ENCODE measurements around the gene GRK1. TPM values are rescaled to one million over a fixed set of nuclear protein-coding genes. Genes with fewer than 3 reads are reported as not detected.

The GRK1 gene
- polyA plus RNA-seq, 3 donors = not detected

- 69 to 72% (median 71%) methylated on average over 2 of the region's 2 CpGs for whole genome bisulfite sequencing, 3 donors
- H3K27ac ChIP-seq (ENCODE audit: low read depth, low read length) = no peak overlapping the region
Observed at GRCh38 chr13:113762075-113762474, 95.1 kb downstream of the GRK1 start.

GRCh38 chr13:113762538-113762937 is 95.5 kb downstream of the GRK1 start:
- H3K27ac ChIP-seq (ENCODE audit: low read depth, low read length) = no peak overlapping the region
- 74 to 89% (median 86%) methylated on average over 11 of the region's 11 CpGs for WGBS, 3 donors

GRCh38 chr13:113763254-113763653 is 96.2 kb downstream of the GRK1 start:
- H3K27ac ChIP-seq (ENCODE audit: low read depth, low read length) = no peak overlapping the region
- WGBS, 3 donors = 82 to 87% (median 86%) methylated on average over 13 of the region's 13 CpGs

GRCh38 chr13:113763961-113764792 is 97.2 kb downstream of the GRK1 start:
- WGBS, 3 donors = 82 to 86% (median 86%) methylated on average over 24 to 25 of the region's 25 CpGs
- no peak overlapping the region for H3K27ac ChIP-seq (ENCODE audit: low read depth, low read length)

- H3K27ac ChIP-seq (ENCODE audit: low read depth, low read length) = no peak overlapping the region
- WGBS, 3 donors = 83 to 90% (median 88%) methylated on average over 19 of the region's 19 CpGs
Observed at GRCh38 chr13:113764793-113765563, 98.0 kb downstream of the GRK1 start.

- 64 to 73% (median 68%) methylated on average over 4 of the region's 4 CpGs for WGBS, 3 donors
- no peak overlapping the region for H3K27ac ChIP-seq (ENCODE audit: low read depth, low read length)
Observed at GRCh38 chr13:113765564-113765910, 98.5 kb downstream of the GRK1 start.

GRCh38 chr13:113766035-113766800 is 99.2 kb downstream of the GRK1 start:
- H3K27ac ChIP-seq (ENCODE audit: low read depth, low read length) = no peak overlapping the region
- 78 to 87% (median 86%) methylated on average over 30 of the region's 30 CpGs for WGBS, 3 donors

GRCh38 chr13:113767366-113767765 is 100.3 kb downstream of the GRK1 start:
- 78 to 90% (median 84%) methylated on average over 2 of the region's 2 CpGs for WGBS, 3 donors
- no peak overlapping the region for H3K27ac ChIP-seq (ENCODE audit: low read depth, low read length)

- 88 to 95% (median 94%) methylated on average over 28 of the region's 28 CpGs for WGBS, 3 donors
- no peak overlapping the region for H3K27ac ChIP-seq (ENCODE audit: low read depth, low read length)
Observed at GRCh38 chr13:113768018-113768905, 101.2 kb downstream of the GRK1 start.

- 81 to 92% (median 89%) methylated on average over 5 of the region's 5 CpGs for WGBS, 3 donors
- no peak overlapping the region for H3K27ac ChIP-seq (ENCODE audit: low read depth, low read length)
Observed at GRCh38 chr13:113769106-113769505, 102.1 kb downstream of the GRK1 start.

GRCh38 chr13:113769881-113770280 is 102.9 kb downstream of the GRK1 start:
- no peak overlapping the region for H3K27ac ChIP-seq (ENCODE audit: low read depth, low read length)
- 67 to 83% (median 82%) methylated on average over 13 of the region's 13 CpGs for WGBS, 3 donors

GRCh38 chr13:113770441-113770840 is 103.4 kb downstream of the GRK1 start:
- WGBS, 3 donors = 74 to 88% (median 81%) methylated on average over 8 of the region's 8 CpGs
- H3K27ac ChIP-seq (ENCODE audit: low read depth, low read length) = no peak overlapping the region

GRCh38 chr13:113770937-113771336 is 103.9 kb downstream of the GRK1 start:
- no peak overlapping the region for H3K27ac ChIP-seq (ENCODE audit: low read depth, low read length)
- 93 to 95% (median 95%) methylated on average over 5 of the region's 5 CpGs for WGBS, 3 donors

GRCh38 chr13:113771709-113772331 is 104.8 kb downstream of the GRK1 start:
- WGBS, 3 donors = 34 to 60% (median 42%) methylated on average over 4 of the region's 4 CpGs
- no peak overlapping the region for H3K27ac ChIP-seq (ENCODE audit: low read depth, low read length)

- 64 to 82% (median 78%) methylated on average over 9 of the region's 9 CpGs for WGBS, 3 donors
- H3K27ac ChIP-seq (ENCODE audit: low read depth, low read length) = no peak overlapping the region
Observed at GRCh38 chr13:113774177-113775107, 107.4 kb downstream of the GRK1 start.

GRCh38 chr13:113775451-113776145 is 108.6 kb downstream of the GRK1 start:
- H3K27ac ChIP-seq (ENCODE audit: low read depth, low read length) = no peak overlapping the region
- 88 to 91% (median 91%) methylated on average over 27 to 28 of the region's 28 CpGs for WGBS, 3 donors
